OCI-LY1 (cell line): Measurements from ENCODE around the gene PDE6C.

Experiments
- H2AFZ ChIP-seq: fragments of 200-600 bp; sonication (generic), shearing (Covaris generic); 2 replicates; pipeline ENCODE4 v1.6.0; 2014; ENCODE audit warnings: antibody characterized with exemption, mild to moderate bottlenecking, low read length
- H3F3A ChIP-seq: fragments of 200-600 bp; sonication (generic), shearing (Covaris generic); 2 replicates; pipeline ENCODE4 v1.6.0; 2014; ENCODE audit warnings: mild to moderate bottlenecking, antibody characterized with exemption, low read length, moderate library complexity; ENCODE audit not compliant: insufficient read depth
- H3K27ac ChIP-seq: fragments of 200-600 bp; sonication (generic); 2 replicates; pipeline ENCODE4 v1.5.1; 2014; ENCODE audit warnings: low read length, mixed run types, mild to moderate bottlenecking, low read depth; ENCODE audit not compliant: poor library complexity, severe bottlenecking
- H3K27me3 ChIP-seq: fragments of 200-600 bp; sonication (generic); 2 replicates; pipeline ENCODE4 v1.6.0; 2014; ENCODE audit warnings: antibody characterized with exemption, mild to moderate bottlenecking, low read length, moderate library complexity; ENCODE audit not compliant: insufficient read depth
- H3K36me3 ChIP-seq: fragments of 200-600 bp; sonication (generic); 2 replicates; pipeline ENCODE4 v1.6.1; 2014; ENCODE audit warnings: mild to moderate bottlenecking, antibody characterized with exemption, low read length, moderate library complexity, mixed read lengths; ENCODE audit not compliant: insufficient read depth
- H3K4me1 ChIP-seq: fragments of 200-600 bp; sonication (generic); 2 replicates; pipeline ENCODE4 v1.5.1; 2014; ENCODE audit warnings: mild to moderate bottlenecking, low read length, moderate library complexity; ENCODE audit not compliant: insufficient read depth, severe bottlenecking
- H3K4me2 ChIP-seq: fragments of 200-600 bp; sonication (generic), shearing (Covaris generic); 2 replicates; pipeline ENCODE4 v1.6.1; 2014; ENCODE audit warnings: low read length
- H3K4me3 ChIP-seq: fragments of 200-600 bp; sonication (generic); 2 replicates; pipeline ENCODE4 v1.5.1; 2014; ENCODE audit warnings: low read length, low read depth, mild to moderate bottlenecking, mixed read lengths; ENCODE audit not compliant: poor library complexity, severe bottlenecking
- H3K79me2 ChIP-seq: fragments of 200-600 bp; shearing (Covaris generic); 2 replicates; pipeline ENCODE4 v1.6.1; 2016; ENCODE audit warnings: mixed run types, low read length, mixed read lengths; ENCODE audit not compliant: insufficient read depth
- H3K9ac ChIP-seq: fragments of 200-600 bp; sonication (generic), shearing (Covaris generic); 2 replicates; pipeline ENCODE4 v1.6.1; 2014; ENCODE audit warnings: mild to moderate bottlenecking, low read length, mixed read lengths
- H3K9me2 ChIP-seq: fragments of 200-600 bp; sonication (generic), shearing (Covaris generic); 2 replicates; pipeline ENCODE4 v1.6.1; 2014; ENCODE audit warnings: low read depth, mild to moderate bottlenecking, low read length, mixed read lengths
- H3K9me3 ChIP-seq: fragments of 200-600 bp; shearing (Covaris generic); 2 replicates; pipeline ENCODE4 v1.6.1; 2014; ENCODE audit warnings: low read length, mixed read lengths
- H4K20me1 ChIP-seq: fragments of 200-600 bp; sonication (generic), shearing (Covaris generic); 2 replicates; pipeline ENCODE4 v1.6.0; 2016; ENCODE audit warnings: mild to moderate bottlenecking, low read length; ENCODE audit not compliant: insufficient read depth
- EZH2 ChIP-seq: fragments of 200-600 bp; sonication (generic), shearing (Covaris generic); IDR thresholded peaks from 2 replicates; pipeline ENCODE4 v1.8.0; 2017; ENCODE audit warnings: borderline replicate concordance, mixed run types, mild to moderate bottlenecking, antibody characterized with exemption, low read length, moderate library complexity, mixed read lengths
- TF ChIP-seq, protein P1 (sequence below): fragments of 200-600 bp; sonication (generic), shearing (Covaris generic); IDR thresholded peaks from 2 replicates; pipeline ENCODE4 v1.5.1; 2017; ENCODE audit warnings: mild to moderate bottlenecking, antibody characterized with exemption, low read length, moderate library complexity, mixed read lengths

Gene PDE6C

DNA sequence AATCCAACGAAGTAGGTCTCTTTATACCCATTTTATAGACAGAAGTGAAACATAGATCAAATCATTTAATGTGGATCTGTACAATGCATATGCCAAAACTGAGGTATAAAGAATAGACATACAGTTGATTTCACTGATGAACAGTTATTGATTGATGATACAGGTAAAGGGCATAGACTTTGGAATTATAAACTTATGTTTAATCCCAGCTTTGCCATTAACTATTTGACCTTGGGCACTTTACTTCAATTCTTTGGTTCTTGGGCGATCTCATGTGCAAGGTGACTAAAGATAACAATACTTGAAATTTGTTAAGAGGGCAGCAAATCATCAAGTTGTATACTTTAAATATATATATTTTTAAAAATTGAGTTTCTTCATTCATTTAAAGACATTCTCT lies 61.5 kb downstream of the PDE6C start:
- Histone ChIP-seq H3K9me3 (no peaks in the 10 kb centered on the region), H3K27ac (no peak overlapping the region), H3K79me2 (no peaks in the 10 kb centered on the region), H3K9me2 (no peaks in the 10 kb centered on the region), H3K36me3 (peaks cover 5% of the 10 kb centered on the region; the same call in 1 of the 2 replicates), H3F3A (no peaks in the 10 kb centered on the region), H3K4me3 (no peak overlapping the region), H3K27me3 (no peaks in the 10 kb centered on the region), H3K4me1 (no peaks in the 10 kb centered on the region), H4K20me1 (no peaks in the 10 kb centered on the region), H2AFZ (no peak overlapping the region), H3K9ac (no peak overlapping the region), H3K4me2 (no peak overlapping the region)
- TF ChIP-seq EZH2 = no peak
- TF ChIP-seq, protein P1, sequence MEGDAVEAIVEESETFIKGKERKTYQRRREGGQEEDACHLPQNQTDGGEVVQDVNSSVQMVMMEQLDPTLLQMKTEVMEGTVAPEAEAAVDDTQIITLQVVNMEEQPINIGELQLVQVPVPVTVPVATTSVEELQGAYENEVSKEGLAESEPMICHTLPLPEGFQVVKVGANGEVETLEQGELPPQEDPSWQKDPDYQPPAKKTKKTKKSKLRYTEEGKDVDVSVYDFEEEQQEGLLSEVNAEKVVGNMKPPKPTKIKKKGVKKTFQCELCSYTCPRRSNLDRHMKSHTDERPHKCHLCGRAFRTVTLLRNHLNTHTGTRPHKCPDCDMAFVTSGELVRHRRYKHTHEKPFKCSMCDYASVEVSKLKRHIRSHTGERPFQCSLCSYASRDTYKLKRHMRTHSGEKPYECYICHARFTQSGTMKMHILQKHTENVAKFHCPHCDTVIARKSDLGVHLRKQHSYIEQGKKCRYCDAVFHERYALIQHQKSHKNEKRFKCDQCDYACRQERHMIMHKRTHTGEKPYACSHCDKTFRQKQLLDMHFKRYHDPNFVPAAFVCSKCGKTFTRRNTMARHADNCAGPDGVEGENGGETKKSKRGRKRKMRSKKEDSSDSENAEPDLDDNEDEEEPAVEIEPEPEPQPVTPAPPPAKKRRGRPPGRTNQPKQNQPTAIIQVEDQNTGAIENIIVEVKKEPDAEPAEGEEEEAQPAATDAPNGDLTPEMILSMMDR = no peak

DNA sequence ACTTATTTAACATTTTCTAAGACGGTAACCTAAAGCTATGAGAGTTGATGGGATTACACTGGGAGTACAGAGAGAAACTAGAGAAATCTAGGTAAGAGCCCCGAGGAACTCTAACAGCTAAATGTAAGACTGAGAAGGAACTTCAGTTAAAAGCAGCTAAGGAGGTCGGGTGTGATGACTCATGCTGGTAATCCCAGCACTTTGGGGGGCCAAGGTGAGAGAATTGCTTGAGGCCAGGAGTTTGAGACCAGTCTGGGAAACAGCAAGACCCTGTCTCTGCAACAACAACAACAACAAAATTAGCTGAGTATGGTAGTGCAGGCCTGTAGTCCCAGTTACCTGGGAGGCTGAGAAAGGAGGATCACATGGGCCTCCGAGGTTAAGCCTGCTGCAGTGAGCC lies 66.0 kb downstream of the PDE6C start:
- Histone ChIP-seq H3F3A (no peaks in the 10 kb centered on the region), H3K27ac (no peak overlapping the region), H3K9me3 (no peaks in the 10 kb centered on the region), H2AFZ (no peak overlapping the region), H3K4me1 (no peaks in the 10 kb centered on the region), H4K20me1 (no peaks in the 10 kb centered on the region), H3K79me2 (no peaks in the 10 kb centered on the region), H3K4me3 (no peak overlapping the region), H3K4me2 (no peak overlapping the region), H3K27me3 (no peaks in the 10 kb centered on the region), H3K9me2 (no peaks in the 10 kb centered on the region), H3K9ac (no peak overlapping the region), H3K36me3 (peaks cover 8% of the 10 kb centered on the region; the same call in 1 of the 2 replicates)
- TF ChIP-seq EZH2 = no peak
- TF ChIP-seq, protein P1 = no peak

DNA sequence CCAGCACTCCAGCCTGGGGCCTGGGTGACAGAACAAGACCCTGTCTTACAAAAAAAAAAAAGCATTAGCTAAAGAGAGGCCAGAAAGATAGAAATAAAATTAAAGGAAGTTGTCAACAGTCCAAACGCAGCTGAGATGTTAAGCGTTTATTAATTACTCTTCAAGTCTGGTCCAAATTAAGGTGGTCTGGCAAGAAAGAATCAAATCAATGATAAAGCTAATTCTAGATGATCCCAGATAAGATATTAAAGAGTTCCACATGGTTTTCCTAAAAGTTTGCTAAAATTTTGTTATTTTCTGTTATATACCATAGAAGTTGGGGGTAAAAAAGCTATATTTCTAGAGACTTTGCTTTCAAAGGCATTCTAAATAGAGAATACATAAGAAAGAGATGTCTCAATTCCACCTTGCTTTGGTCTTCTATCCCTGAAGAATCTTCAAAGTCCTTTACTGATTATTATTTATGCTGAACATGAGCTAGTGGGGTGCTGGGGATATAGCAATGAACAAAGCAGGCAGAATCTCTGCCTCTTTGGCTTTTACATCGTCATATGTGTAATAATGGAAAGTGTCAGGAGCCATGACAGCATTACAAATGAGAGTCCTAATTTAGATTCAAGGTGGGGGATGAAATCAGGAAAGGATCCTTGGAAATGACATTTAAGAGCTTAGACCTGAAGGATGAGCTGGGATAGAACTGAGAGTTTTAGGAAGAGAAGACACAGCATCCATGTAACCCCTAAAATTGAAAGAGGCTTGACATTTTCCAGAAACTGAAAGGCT lies 66.7 kb downstream of the PDE6C start:
- Histone ChIP-seq H4K20me1 (no peaks in the 10 kb centered on the region), H3K79me2 (no peaks in the 10 kb centered on the region), H3K36me3 (peaks cover 8% of the 10 kb centered on the region; the same call in 1 of the 2 replicates), H3K9me3 (no peaks in the 10 kb centered on the region), H3K9me2 (no peaks in the 10 kb centered on the region), H3K4me1 (no peaks in the 10 kb centered on the region), H3K27ac (no peak overlapping the region), H3K9ac (no peak overlapping the region), H3K4me3 (no peak overlapping the region), H3K4me2 (no peak overlapping the region), H3F3A (no peaks in the 10 kb centered on the region), H2AFZ (no peak overlapping the region), H3K27me3 (no peaks in the 10 kb centered on the region)
- TF ChIP-seq, protein P1 = no peak
- TF ChIP-seq EZH2 = no peak
